H7 (cell line): ENCODE data around the gene SLC38A3. TPM values are rescaled to one million over a fixed set of nuclear protein-coding genes. Genes with fewer than 3 reads are reported as not detected.
"Not testable (repeated sequence)": the region's sequence is repeated elsewhere in the genome, so short reads cannot be mapped to it uniquely, and the experiment has no call there.

ENCODE experiments used
- DNase-seq: peaks from one replicate; pipeline ENCODE4 v3.0.0; 2012
- H3K27me3 ChIP-seq: 2 replicates; pipeline ENCODE4 v1.6.0; 2011; ENCODE audit warnings: mild to moderate bottlenecking, low read length; ENCODE audit not compliant: control insufficient read depth, insufficient read depth
- H3K36me3 ChIP-seq: replicated peaks from 2 replicates; pipeline ENCODE4 v1.5.1; 2011; ENCODE audit warnings: low read length; ENCODE audit not compliant: control insufficient read depth, insufficient read depth
- H3K4me3 ChIP-seq: 2 replicates; pipeline ENCODE4 v1.5.1; 2011; ENCODE audit warnings: low read depth, mild to moderate bottlenecking, control low read depth, low read length, moderate library complexity; ENCODE audit not compliant: insufficient read depth
- total RNA-seq: library from RNA; depleted of rRNA; stranded (reverse); fragments of >200 nt; shearing (Covaris generic); gene quantifications from 2 replicates; pipeline ENCODE4 v1.2.3, GENCODE V29; 2014

Gene SLC38A3
- total RNA-seq, 1 experiment from 2014 or later: 0.21 TPM

GRCh38 chr3:50260027-50260941 is 55.2 kb downstream of the SLC38A3 start:
- peaks cover 17% of the 10 kb centered on the region for H3K36me3 ChIP-seq
- H3K4me3 ChIP-seq: peak overlapping the region; percentile 51
- H3K27me3 ChIP-seq: no peaks in the 10 kb centered on the region
- DNase-seq: peak; percentile 99

GRCh38 chr3:50260942-50261441 is 55.9 kb downstream of the SLC38A3 start:
- Histone ChIP-seq H3K4me3 (peak overlapping the region; percentile 51; the same call in 1 of the 2 replicates), H3K36me3 (peaks cover 17% of the 10 kb centered on the region), H3K27me3 (no peaks in the 10 kb centered on the region)
- DNase-seq: no peak

GRCh38 chr3:50261505-50261904 is 56.4 kb downstream of the SLC38A3 start:
- H3K27me3 ChIP-seq: no peaks in the 10 kb centered on the region
- DNase-seq: no peak
- no peak overlapping the region for H3K4me3 ChIP-seq
- H3K36me3 ChIP-seq: peaks cover 12% of the 10 kb centered on the region

GRCh38 chr3:50262200-50262599 is 57.1 kb downstream of the SLC38A3 start:
- H3K4me3 ChIP-seq, H3K36me3 ChIP-seq, DNase-seq, H3K27me3 ChIP-seq: not testable (repeated sequence)

DNA sequence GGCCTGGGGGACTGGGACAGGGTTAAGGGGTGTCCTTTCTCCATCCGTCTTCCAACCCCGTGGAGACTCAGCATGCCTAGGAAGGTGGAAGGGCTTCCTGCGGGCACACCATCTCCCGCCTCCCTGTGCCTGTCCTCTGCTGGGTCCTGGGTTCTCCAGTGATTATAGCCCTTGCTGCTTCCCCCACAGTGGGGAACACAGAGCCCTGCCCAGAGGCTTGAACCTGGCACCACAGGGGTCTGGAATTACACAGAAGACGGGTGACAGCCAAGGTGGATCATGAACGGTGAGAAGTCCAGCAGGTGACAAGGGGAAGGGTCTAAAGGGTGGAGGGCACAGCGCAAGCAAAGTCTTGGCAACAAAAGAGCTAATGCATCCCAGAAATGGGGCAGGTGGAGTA is 57.7 kb downstream of the SLC38A3 start:
- Histone ChIP-seq H3K4me3 (no peak overlapping the region), H3K36me3 (peaks cover 2% of the 10 kb centered on the region), H3K27me3 (no peaks in the 10 kb centered on the region)
- no peak for DNase-seq

- no peaks in the 10 kb centered on the region for H3K27me3 ChIP-seq
- no peak for DNase-seq
- no peaks in the 10 kb centered on the region for H3K36me3 ChIP-seq
- no peak overlapping the region for H3K4me3 ChIP-seq
Observed at GRCh38 chr3:50263478-50264382, 58.7 kb downstream of the SLC38A3 start.

DNA sequence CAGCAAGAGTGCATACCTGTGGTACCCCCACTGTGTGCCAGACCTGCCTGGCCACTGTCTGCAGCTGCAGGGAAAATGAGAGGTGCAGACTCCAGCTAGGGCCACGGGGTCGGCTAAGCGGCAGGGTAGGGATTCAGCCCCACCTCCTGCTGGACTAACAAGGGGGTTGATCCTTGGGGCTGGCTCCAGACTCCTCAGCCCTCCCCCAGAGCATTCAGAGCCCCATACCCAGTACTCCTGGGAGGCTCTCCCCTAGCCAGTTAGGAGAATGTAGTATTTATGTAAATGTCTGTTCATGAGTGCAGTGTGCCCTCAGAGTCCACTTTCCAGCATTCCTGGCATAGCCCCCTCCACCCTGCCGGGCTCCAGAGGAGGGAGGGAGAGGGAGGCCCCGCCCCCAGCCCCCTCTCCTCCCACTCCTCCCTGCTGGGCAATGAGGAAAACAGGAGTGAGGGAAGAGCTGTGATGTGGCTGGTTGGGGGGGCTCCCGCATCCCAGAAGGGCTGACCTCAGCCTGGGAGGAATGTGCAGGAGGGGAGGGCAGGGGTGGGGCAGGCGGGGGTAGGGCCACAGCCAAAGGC is 59.4 kb downstream of the SLC38A3 start:
- Histone ChIP-seq H3K27me3 (no peaks in the 10 kb centered on the region), H3K36me3 (no peaks in the 10 kb centered on the region), H3K4me3 (no peak overlapping the region)
- peak; percentile 98 for DNase-seq

GRCh38 chr3:50264964-50265485 is 60.0 kb downstream of the SLC38A3 start:
- H3K36me3 ChIP-seq: no peaks in the 10 kb centered on the region
- H3K4me3 ChIP-seq: no peak overlapping the region
- no peak for DNase-seq
- H3K27me3 ChIP-seq: no peaks in the 10 kb centered on the region

DNA sequence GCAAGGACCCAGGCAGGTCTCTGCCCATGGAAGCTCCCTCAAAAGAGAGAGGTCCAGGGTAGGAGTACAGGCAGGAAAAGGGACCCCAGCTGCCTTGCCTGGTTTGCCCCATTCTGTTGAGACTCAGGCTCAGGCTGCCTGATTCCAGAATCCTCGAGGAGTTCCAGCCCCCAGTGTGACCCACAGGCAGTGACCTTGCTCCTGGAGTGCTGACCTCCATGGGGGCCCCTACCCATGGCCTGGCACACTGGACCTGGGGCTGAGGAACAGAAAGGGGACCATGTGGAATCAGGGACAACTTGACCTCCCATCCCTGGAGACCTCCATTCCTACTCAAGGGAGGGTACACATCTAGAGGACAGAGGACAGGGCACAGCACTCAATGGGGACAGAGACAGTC is 60.5 kb downstream of the SLC38A3 start:
- DNase-seq: no peak
- Histone ChIP-seq H3K27me3 (no peaks in the 10 kb centered on the region), H3K36me3 (no peaks in the 10 kb centered on the region), H3K4me3 (no peak overlapping the region)

- no peaks in the 10 kb centered on the region for H3K36me3 ChIP-seq
- no peaks in the 10 kb centered on the region for H3K27me3 ChIP-seq
- DNase-seq: no peak
- H3K4me3 ChIP-seq: no peak overlapping the region
Observed at GRCh38 chr3:50266017-50266416, 60.9 kb downstream of the SLC38A3 start.

GRCh38 chr3:50266836-50267235 is 61.8 kb downstream of the SLC38A3 start:
- no peak overlapping the region for H3K4me3 ChIP-seq
- no peak for DNase-seq
- no peaks in the 10 kb centered on the region for H3K27me3 ChIP-seq
- H3K36me3 ChIP-seq: no peaks in the 10 kb centered on the region

DNA sequence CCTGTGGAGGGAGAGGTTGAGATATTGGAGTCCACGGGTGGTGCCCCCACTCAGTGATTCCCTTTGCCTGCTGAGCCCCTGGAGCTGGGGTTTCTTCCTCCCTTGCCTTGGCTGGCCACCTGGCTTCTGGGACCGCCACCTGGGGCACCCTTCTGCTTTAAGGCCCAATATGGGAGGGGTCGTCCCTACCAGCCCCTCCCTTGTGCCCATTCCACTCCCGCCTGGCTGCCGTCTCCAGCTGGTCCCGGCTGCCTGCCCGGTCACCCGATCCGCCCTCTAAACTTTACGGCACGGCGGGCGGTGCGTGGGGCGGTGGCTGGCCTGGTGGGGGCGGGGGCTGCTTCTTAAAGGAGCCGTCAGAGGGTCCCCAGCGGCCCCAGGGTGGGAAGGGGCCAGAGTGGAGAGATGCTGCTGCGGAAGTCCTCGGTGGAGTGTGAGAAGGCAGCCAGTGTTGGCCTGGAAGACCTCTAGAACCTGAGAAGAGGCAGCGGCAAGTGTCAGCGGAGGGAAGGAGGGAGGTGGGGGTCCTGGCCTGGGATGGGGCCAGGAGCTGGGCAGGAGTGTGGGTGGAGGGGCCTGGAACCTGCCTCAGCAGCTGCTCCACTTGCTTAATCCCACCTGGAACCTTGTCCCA is 62.3 kb downstream of the SLC38A3 start:
- Histone ChIP-seq H3K4me3 (0 out of 2 replicates have a peak overlapping the region, but pooled peaks have one; percentile 2), H3K27me3 (no peaks in the 10 kb centered on the region), H3K36me3 (no peaks in the 10 kb centered on the region)
- peak; percentile 85 for DNase-seq

DNA sequence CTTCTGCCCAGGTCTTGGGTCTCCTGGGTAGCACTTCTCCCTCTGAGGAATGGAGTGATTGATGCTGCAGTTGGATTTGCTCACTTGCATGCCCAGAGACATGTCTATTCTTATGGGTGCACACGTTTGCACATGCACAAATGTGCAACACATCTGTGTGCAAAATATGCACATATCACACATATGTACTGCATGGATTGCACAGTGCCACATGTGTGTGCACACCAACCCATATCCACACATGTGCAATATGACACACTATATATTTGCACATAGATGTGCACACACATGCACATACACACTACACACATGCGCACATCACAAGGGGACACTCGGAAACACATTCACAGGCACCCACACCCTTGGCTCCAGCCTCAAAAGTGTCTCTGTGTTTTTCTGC is 63.2 kb downstream of the SLC38A3 start:
- no peak overlapping the region for H3K4me3 ChIP-seq
- DNase-seq: no peak

More for the DNA sequence above, 63.2 kb downstream of the SLC38A3 start:
- Histone ChIP-seq H3K27me3 (peaks cover 3% of the 10 kb centered on the region), H3K36me3 (no peaks in the 10 kb centered on the region)
